Vagina (tissue), 2 donors: ENCODE measurements around the gene FAM237A. TPM values are rescaled to one million over a fixed set of nuclear protein-coding genes. Genes with fewer than 3 reads are reported as not detected.

Experiments used
- DNase-seq, 2 donors: peaks; one replicate each; pipeline ENCODE4 v3.0.0-alpha.2; 2017; ENCODE audit errors: extremely low spot score in 2 of 2
- H3K27ac ChIP-seq: fragments of 200-600 bp; sonication (generic); one replicate; pipeline ENCODE4 v1.5.1; 2019
- H3K27me3 ChIP-seq: fragments of 200-600 bp; sonication (generic); one replicate; pipeline ENCODE4 v1.5.1; 2019
- H3K36me3 ChIP-seq, 2 donors: fragments of 200-600 bp; sonication (generic); one replicate each; pipeline ENCODE4 v1.5.1; 2017 to 2019
- H3K4me1 ChIP-seq: fragments of 200-600 bp; sonication (generic); one replicate; pipeline ENCODE4 v1.5.1; 2019
- H3K4me3 ChIP-seq, 2 donors: fragments of 200-600 bp; sonication (generic); 1 replicate in 1 of 2; 2 replicates in 1 of 2; pipeline ENCODE4 v1.5.1; 2016 to 2019
- H3K9me3 ChIP-seq: fragments of 200-600 bp; sonication (generic); one replicate; pipeline ENCODE4 v1.5.1; 2019
- CTCF ChIP-seq, 3 experiments: fragments of 450-650 bp in 2 of 3; fragments of 200-600 bp in 1 of 3; sonication (generic) in 1 of 3; IDR thresholded peaks; one replicate each; pipeline ENCODE4 v1.5.1; 2017 to 2019; ENCODE audit warnings: antibody characterized with exemption in 3 of 3, mild to moderate bottlenecking in 2 of 3, moderate library complexity in 2 of 3
- POLR2A ChIP-seq, 2 donors: fragments of 450-650 bp; IDR thresholded peaks; one replicate each; pipeline ENCODE4 v1.6.1; 2017; ENCODE audit warnings: antibody characterized with exemption in 2 of 2, mild to moderate bottlenecking in 2 of 2, moderate library complexity in 2 of 2
- POLR2AphosphoS5 ChIP-seq, 2 donors: sonication (generic); formaldehyde crosslinking; IDR thresholded peaks; one replicate each; pipeline ENCODE4 v1.9.0; 2017; ENCODE audit warnings: antibody characterized with exemption in 2 of 2, mild to moderate bottlenecking in 2 of 2, low read depth in 1 of 2; ENCODE audit not compliant: insufficient read depth in 1 of 2
- intact Hi-C: fragments of 100-400 bp; cut with DNase I; formaldehyde crosslinking; loops from one replicate; pipeline ENCODE4 v1.15.1; 2023
- total RNA-seq: library from RNA; depleted of rRNA; stranded (reverse); fragments of >200 nt; gene quantifications from one replicate; pipeline ENCODE4 v1.2.3, GENCODE V29; 2016

The FAM237A gene
- total RNA-seq, 1 donor from 2014 or later: not detected

GRCh38 chr2:206626108-206626507 is 16.2 kb upstream of the FAM237A start:
- intact Hi-C loops: no loop called here
- Histone ChIP-seq H3K36me3 (no peaks in the 10 kb centered on the region), H3K9me3 (no peaks in the 10 kb centered on the region), H3K27me3 (no peaks in the 10 kb centered on the region), H3K27ac (no peak overlapping the region), H3K4me1 (no peaks in the 10 kb centered on the region), H3K4me3 (no peak overlapping the region)
- no peak for TF ChIP-seq POLR2AphosphoS5 (IDR thresholded peaks at IDR 0.05; ENCODE audit: insufficient read depth in 1 of 2, low read depth in 1 of 2)
- TF ChIP-seq POLR2A (IDR thresholded peaks at IDR 0.05): no peak
- no peak for TF ChIP-seq CTCF (IDR thresholded peaks at IDR 0.05)
- no peak for DNase-seq

DNA sequence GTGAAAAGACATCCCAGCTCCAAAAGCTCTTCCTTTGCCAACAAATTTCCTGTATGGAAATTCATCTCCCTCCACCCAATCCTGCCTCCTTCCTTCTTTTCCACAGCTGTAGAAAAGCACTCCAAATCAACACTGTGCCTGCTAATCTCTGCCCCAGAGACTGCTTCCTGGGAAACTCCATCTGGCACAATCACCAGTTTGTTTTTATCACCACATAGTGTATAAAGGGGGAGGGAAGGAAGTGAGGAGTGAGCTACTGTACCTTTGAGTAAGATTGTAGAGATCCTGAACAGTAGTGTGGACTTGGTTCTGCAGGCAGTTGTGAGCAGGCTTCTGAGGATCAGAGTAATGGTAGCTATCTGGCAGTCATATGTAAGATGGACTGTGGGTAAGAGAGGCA is 14.7 kb upstream of the FAM237A start:
- TF ChIP-seq POLR2A (IDR thresholded peaks at IDR 0.05) (no peak), CTCF (IDR thresholded peaks at IDR 0.05) (no peak), POLR2AphosphoS5 (IDR thresholded peaks at IDR 0.05; ENCODE audit: insufficient read depth in 1 of 2, low read depth in 1 of 2) (no peak)
- H3K4me1 ChIP-seq: no peaks in the 10 kb centered on the region
- no peaks in the 10 kb centered on the region for H3K27me3 ChIP-seq
- H3K9me3 ChIP-seq: no peaks in the 10 kb centered on the region
- no peak overlapping the region for H3K27ac ChIP-seq
- intact Hi-C loops: no loop called here
- no peak overlapping the region for H3K4me3 ChIP-seq
- no peaks in the 10 kb centered on the region for H3K36me3 ChIP-seq
- DNase-seq: no peak

DNA sequence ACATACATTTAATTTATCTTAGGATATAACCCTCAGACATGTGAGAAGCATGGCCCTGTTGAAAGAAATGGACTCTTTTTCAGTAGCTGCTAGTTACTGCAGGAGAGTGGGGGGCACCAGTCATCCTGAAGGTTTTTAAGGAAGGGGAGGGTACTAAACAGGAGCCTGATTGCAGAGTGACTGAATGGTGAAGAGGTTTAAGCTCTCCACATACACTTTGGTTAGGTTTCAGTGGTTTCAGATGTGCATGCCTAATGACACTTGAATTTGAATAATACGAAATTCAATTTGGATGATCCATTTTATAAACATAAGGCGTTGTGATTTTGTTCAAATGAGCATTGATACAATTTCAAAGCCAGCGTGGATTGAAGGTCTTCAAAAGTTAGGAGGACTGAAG is 10.9 kb upstream of the FAM237A start:
- H3K36me3 ChIP-seq: no peaks in the 10 kb centered on the region
- no peak for TF ChIP-seq POLR2AphosphoS5 (IDR thresholded peaks at IDR 0.05; ENCODE audit: insufficient read depth in 1 of 2, low read depth in 1 of 2)
- no peak for TF ChIP-seq POLR2A (IDR thresholded peaks at IDR 0.05)
- no peak for TF ChIP-seq CTCF (IDR thresholded peaks at IDR 0.05)
- H3K27me3 ChIP-seq: no peaks in the 10 kb centered on the region
- no peaks in the 10 kb centered on the region for H3K4me1 ChIP-seq
- no peaks in the 10 kb centered on the region for H3K9me3 ChIP-seq
- no peak for DNase-seq
- no peak overlapping the region for H3K4me3 ChIP-seq
- intact Hi-C loops: no loop called here
- H3K27ac ChIP-seq: no peak overlapping the region

- H3K27me3 ChIP-seq: no peaks in the 10 kb centered on the region
- H3K9me3 ChIP-seq: no peaks in the 10 kb centered on the region
- H3K27ac ChIP-seq: no peak overlapping the region
- TF ChIP-seq CTCF (IDR thresholded peaks at IDR 0.05): no peak
- no peak for TF ChIP-seq POLR2AphosphoS5 (IDR thresholded peaks at IDR 0.05; ENCODE audit: insufficient read depth in 1 of 2, low read depth in 1 of 2)
- no peak for TF ChIP-seq POLR2A (IDR thresholded peaks at IDR 0.05)
- intact Hi-C loops: no loop called here
- H3K4me1 ChIP-seq: no peaks in the 10 kb centered on the region
- DNase-seq: no peak
- no peak overlapping the region for H3K4me3 ChIP-seq
- no peaks in the 10 kb centered on the region for H3K36me3 ChIP-seq
These were observed 7.3 kb upstream of the FAM237A start for GRCh38 chr2:206635015-206635414.

DNA sequence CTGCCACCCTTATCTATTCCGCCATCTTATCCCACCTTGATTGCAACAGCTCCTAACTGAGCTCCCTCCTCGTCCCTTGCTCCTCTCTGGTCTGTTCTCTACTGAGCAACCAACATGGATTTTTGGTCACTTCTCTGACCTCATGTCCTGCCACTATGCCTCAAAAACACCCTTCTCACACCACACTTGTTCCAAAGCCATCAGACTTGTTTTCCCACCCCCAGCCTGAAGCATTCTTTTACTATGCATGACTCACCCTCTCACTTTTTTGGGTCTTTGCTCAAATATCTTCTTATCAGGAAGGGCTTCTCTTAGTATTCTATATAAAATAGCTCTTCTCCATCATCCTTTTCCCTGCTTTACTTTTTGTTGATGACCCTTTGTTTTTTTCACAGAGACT is 2.7 kb upstream of the FAM237A start:
- intact Hi-C loops: no loop called here
- Histone ChIP-seq H3K36me3 (no peaks in the 10 kb centered on the region), H3K27ac (no peak overlapping the region), H3K4me1 (no peaks in the 10 kb centered on the region), H3K9me3 (no peaks in the 10 kb centered on the region), H3K4me3 (no peak overlapping the region), H3K27me3 (peaks cover 7% of the 10 kb centered on the region)
- TF ChIP-seq POLR2A (IDR thresholded peaks at IDR 0.05): no peak
- no peak for TF ChIP-seq CTCF (IDR thresholded peaks at IDR 0.05)
- TF ChIP-seq POLR2AphosphoS5 (IDR thresholded peaks at IDR 0.05; ENCODE audit: insufficient read depth in 1 of 2, low read depth in 1 of 2): no peak
- no peak for DNase-seq
